ENCODE data around the gene PTPRJ.

PTPRJ gene

DNA sequence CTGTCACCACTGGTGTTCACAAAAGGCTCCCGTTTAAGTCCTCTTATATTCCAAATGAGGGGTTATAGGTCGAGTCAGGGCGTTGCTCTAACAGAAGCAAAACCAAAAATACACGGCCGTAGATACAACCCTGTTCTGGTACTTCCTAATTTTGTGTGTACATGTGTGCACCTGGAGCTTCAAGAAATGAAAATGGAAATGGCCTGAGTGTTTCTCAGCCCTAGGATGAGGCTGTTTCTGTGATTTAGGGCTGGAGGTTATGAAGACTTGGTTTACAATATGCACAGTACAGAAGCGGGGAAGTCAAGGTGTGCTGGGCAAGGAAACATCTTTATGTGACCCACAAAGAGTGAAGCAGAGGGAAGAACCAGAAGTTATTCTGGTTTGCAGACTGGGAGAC is 125.8 kb downstream of the PTPRJ start:
- Mint-ChIP-seq H3K27ac (peak overlapping the region; percentile 91), H3K4me1 (peaks cover 59% of the 10 kb centered on the region), H3K9me3 (no peaks in the 10 kb centered on the region), H3K27me3 (no peaks in the 10 kb centered on the region), H3K36me3 (no peaks in the 10 kb centered on the region), H3K4me3 (peak overlapping the region; percentile 71)
- ATAC-seq (ENCODE audit: low read depth): peak; percentile 43
- DNase-seq (ENCODE audit: low spot score in 2 of 2): peak in 1 of 2 donors; percentile 16

DNA sequence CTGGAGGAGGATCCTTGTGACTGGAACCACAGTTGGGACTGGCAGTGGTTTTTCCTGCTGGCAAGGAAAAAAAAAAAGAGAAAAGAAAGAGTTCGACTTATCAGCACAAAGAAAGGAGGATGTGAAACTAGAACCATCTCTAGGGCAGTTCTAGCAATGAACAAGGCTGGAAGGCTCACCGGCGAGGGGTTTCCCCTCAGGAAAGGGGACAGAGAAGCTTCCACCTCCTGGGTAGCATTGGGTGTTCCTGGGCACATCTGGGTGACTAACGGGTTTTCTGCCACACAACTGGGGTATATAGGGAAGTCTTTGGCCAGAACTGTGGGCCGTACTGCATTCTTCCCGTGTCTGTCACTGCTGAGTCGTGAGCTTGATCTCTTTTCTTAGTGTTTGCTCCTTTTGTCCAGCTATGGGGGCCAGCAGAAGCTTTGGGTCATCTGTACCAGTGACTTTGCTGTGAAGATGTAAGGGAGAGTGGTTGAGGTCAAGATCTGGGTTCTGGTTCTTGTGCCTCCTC is 126.9 kb downstream of the PTPRJ start:
- Mint-ChIP-seq H3K36me3 (peaks cover 3% of the 10 kb centered on the region), H3K4me3 (peak overlapping the region; percentile 78), H3K27me3 (no peaks in the 10 kb centered on the region), H3K27ac (peak overlapping the region; percentile 91), H3K4me1 (peaks cover 57% of the 10 kb centered on the region), H3K9me3 (no peaks in the 10 kb centered on the region)
- DNase-seq (ENCODE audit: low spot score in 2 of 2): peak; percentile 51 to 75
- peak; percentile 71 for ATAC-seq (ENCODE audit: low read depth)

DNA sequence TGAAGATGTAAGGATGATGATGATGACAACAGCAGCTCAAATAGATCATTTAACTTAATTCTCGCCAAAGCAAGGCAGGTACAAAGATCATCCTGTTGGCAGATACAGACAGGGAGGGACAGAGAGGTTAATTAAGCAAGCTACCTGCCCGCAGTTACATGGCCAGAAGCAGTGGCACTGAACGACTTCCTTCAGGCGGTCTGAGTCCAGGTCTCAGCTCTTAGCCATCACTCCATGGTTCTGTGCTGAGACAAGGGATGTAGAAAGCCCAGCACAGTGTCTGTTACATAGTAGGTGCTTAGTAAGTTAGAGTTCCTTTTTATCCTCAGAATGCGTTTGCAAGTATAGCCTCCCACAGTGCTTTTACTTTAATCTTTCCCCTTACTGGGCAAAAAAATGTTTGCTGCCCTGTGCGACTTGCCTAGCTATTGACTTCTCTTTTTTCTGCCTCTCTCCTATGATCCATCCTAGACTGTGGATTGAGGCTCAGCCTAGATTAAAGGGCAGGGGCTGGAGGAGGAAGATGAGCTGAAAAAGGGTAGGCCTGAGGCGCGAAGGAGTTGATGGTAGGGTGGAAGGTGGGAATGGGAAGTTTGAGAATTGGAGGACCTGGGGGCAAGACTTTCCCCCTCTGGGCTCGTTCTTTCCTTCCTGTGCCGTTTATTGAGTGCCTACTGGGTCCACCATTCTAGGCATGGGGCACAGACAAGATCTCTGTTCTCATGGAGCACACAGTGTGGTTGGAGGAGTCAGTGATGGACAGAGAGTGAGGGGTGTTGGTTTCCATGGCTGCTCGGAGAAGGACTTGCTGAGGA is 128.1 kb downstream of the PTPRJ start:
- H3K4me3 Mint-ChIP-seq: peak overlapping the region; percentile 63
- H3K27me3 Mint-ChIP-seq: no peaks in the 10 kb centered on the region
- peaks cover 52% of the 10 kb centered on the region for H3K4me1 Mint-ChIP-seq
- H3K9me3 Mint-ChIP-seq: no peaks in the 10 kb centered on the region
- peak overlapping the region; percentile 92 for H3K27ac Mint-ChIP-seq
- ATAC-seq (ENCODE audit: low read depth) (no peak), DNase-seq (ENCODE audit: low spot score in 2 of 2) (no peak)
- peaks cover 4% of the 10 kb centered on the region for H3K36me3 Mint-ChIP-seq

DNA sequence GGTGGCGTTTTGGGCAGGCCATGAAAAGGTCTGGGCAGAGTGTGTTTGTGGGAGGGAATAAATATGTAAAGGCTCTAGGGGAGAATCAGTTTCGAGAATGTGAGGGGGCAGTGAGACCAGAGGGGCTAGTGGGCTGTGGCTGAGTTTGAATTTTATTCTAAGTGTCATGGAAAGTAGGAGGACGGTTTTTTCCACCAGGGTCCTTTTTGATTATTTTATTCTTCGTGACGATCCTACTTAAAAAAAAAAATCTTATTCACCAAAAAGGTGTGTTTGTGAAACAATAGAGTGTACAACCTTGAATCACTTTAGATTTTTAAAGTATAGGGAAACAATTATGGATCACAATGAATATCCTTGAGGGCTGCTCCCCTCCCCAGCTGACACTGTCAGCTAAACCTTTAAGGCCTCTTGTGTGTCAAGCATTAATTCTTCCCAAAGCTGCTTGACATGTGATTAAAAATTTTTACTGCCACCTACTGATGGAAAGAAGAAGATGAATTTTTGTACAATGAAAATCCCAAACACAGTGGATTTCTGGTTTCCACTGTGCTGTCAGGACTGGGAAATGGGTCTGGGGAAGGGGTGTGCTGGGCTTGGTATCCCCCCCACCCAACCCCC is 128.8 kb downstream of the PTPRJ start:
- no peaks in the 10 kb centered on the region for H3K9me3 Mint-ChIP-seq
- peak overlapping the region; percentile 63 for H3K4me3 Mint-ChIP-seq
- DNase-seq (ENCODE audit: low spot score in 2 of 2) (peak in 1 of 2 donors; percentile 29), ATAC-seq (ENCODE audit: low read depth) (peak; percentile 19)
- peak overlapping the region; percentile 92 for H3K27ac Mint-ChIP-seq
- peaks cover 47% of the 10 kb centered on the region for H3K4me1 Mint-ChIP-seq
- peaks cover 4% of the 10 kb centered on the region for H3K36me3 Mint-ChIP-seq
- H3K27me3 Mint-ChIP-seq: no peaks in the 10 kb centered on the region

DNA sequence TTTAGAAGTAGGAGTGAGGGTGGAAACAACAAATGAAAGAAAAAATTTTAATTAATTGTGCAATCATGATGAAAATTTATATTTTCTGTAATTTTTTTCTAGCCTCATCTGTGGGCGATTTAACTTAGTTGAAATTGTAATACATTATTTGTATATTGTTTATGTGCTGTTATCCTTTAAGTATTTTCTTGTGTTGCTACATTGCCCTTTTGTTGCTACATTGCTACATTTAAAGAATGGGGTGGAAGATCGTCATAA is 130.1 kb downstream of the PTPRJ start:
- no peak for ATAC-seq (ENCODE audit: low read depth)
- Mint-ChIP-seq H3K4me3 (no peak overlapping the region), H3K27ac (peak overlapping the region; percentile 92), H3K4me1 (peaks cover 41% of the 10 kb centered on the region), H3K9me3 (peaks cover 8% of the 10 kb centered on the region), H3K36me3 (peaks cover 16% of the 10 kb centered on the region), H3K27me3 (no peaks in the 10 kb centered on the region)
- no peak for DNase-seq (ENCODE audit: low spot score in 2 of 2)

DNA sequence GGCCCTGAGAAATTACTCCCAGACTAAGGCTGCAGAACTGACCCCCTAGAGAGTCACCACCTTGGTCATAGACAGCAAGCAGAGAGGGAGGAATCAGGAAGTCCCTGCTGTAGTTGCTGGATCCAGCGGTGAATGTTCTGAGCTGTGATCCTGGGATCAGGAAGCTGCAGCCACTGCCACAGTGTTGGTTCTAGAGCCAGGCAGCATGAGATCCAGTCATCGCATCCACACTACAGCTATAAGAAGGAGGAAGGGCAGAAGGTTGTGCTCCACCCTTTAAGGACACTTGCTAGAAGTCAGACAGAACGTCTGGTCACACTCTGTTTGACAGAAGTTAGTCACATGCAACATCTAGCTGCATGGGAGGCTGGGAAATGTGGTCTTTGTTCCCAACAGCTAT is 131.5 kb downstream of the PTPRJ start:
- Mint-ChIP-seq H3K4me1 (peaks cover 30% of the 10 kb centered on the region), H3K36me3 (peaks cover 21% of the 10 kb centered on the region), H3K27me3 (no peaks in the 10 kb centered on the region), H3K27ac (peak overlapping the region; percentile 36), H3K9me3 (peaks cover 8% of the 10 kb centered on the region), H3K4me3 (no peak overlapping the region)
- DNase-seq (ENCODE audit: low spot score in 2 of 2) (no peak), ATAC-seq (ENCODE audit: low read depth) (no peak)

DNA sequence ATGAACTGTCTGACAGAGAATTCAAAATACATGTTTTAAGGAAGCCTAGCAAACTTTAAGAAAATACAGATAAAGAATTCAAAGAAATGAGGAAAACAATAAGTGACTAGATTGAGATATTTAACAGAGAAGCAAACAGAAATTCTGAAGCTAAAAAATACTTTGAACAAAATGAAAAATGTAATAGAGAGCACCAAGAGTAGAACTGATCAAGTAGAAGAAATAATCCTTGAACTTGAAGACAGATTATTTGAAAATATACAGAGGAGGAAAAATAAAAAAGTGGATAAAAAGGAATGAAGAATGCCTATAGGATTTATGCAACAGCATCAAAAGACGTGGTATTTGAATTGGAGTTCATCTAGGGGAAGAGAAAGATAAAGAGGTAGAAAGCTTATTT is 134.4 kb downstream of the PTPRJ start:
- no peak for ATAC-seq (ENCODE audit: low read depth)
- no peaks in the 10 kb centered on the region for H3K27me3 Mint-ChIP-seq
- peaks cover 8% of the 10 kb centered on the region for H3K4me1 Mint-ChIP-seq
- peaks cover 8% of the 10 kb centered on the region for H3K9me3 Mint-ChIP-seq
- no peak overlapping the region for H3K4me3 Mint-ChIP-seq
- no peak overlapping the region for H3K27ac Mint-ChIP-seq
- no peak for DNase-seq (ENCODE audit: low spot score in 2 of 2)
- peaks cover 28% of the 10 kb centered on the region for H3K36me3 Mint-ChIP-seq

DNA sequence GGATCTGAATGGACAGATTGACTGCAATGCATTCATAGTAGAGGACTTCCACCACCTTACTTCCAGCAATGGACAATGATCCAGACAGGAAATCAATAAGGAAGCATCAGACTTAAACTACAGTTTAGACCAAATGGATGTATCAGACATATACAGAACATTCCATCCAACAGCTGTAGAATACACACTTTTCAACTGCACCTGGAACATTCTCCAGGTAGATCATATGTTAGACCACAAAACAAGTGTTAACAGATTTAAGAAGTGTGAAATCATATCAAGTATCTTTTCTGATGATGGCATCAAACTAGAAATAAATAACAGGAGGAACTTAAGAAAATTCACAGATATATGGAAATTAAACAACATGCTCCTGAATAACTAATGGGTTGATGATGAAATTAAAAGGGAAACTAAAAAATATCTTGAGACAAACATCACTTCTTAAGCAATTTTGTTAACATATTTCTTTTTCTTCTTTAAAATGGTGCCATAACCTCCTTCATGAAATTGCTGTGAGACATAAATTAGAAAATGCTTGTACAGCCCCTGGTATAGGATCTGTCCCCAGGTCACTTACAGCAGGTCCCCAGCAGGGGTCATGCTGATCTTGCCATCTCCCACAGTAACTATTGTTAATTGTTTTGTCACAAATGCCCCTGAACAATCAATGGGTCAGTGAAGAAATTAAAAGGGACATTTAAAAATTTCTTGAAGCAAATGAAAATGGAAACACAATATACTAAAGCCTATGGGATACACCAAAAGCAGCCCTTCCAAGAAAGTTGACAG is 136.3 kb downstream of the PTPRJ start:
- no peak overlapping the region for H3K27ac Mint-ChIP-seq
- peaks cover 30% of the 10 kb centered on the region for H3K36me3 Mint-ChIP-seq
- peak; percentile 62 for ATAC-seq (ENCODE audit: low read depth)

DNA sequence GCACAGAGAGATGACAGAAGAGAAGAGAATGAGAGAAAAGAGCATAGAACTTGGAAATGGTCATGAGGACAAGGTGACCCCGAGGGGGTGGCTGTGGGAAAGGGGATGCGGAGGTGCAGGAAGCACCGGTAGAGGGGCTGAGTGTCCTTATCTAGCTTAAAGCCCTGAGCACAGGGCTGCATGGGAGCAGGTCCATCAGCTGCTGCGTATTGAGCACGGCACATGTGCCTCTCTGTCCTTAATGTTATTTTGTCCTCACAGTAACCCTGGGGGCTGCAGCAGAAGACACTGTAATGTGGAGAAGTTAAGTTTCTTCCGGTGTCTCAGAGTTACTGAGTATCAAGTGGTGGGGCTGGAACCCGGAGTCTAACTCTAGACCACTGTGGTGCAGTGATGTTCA is 141.9 kb downstream of the PTPRJ start:
- peaks cover 5% of the 10 kb centered on the region for H3K4me1 Mint-ChIP-seq
- no peak for ATAC-seq (ENCODE audit: low read depth)
- H3K36me3 Mint-ChIP-seq: peaks cover 24% of the 10 kb centered on the region
- H3K27ac Mint-ChIP-seq: no peak overlapping the region
- no peaks in the 10 kb centered on the region for H3K27me3 Mint-ChIP-seq
- no peak overlapping the region for H3K4me3 Mint-ChIP-seq
- no peak for DNase-seq (ENCODE audit: low spot score in 2 of 2)
- no peaks in the 10 kb centered on the region for H3K9me3 Mint-ChIP-seq

More for the DNA sequence above, 136.3 kb downstream of the PTPRJ start:
- H3K27me3 Mint-ChIP-seq: no peaks in the 10 kb centered on the region
- DNase-seq (ENCODE audit: low spot score in 2 of 2): no peak
- H3K9me3 Mint-ChIP-seq: peaks cover 8% of the 10 kb centered on the region
- no peak overlapping the region for H3K4me3 Mint-ChIP-seq
- H3K4me1 Mint-ChIP-seq: peaks cover 8% of the 10 kb centered on the region

DNA sequence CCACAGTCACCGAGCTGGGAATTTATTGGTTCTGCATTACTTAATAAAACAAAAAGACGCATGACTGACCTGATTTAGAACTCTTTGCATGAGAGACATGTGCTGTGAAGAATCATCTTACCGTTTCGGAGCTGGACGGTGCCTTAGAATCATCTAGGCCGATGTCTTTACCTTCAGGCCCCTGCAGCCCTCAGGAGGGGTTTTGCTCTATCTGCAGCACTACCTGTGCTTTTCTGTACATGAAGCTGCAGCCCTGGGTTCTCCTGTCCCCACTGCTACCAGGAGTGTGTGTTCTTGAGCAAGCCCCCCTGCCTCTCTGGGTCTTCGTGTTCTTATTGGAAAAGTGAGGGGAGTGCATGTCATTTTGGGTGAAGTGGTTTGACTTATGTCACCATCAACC is 142.3 kb downstream of the PTPRJ start:
- H3K4me1 Mint-ChIP-seq: peaks cover 9% of the 10 kb centered on the region
- H3K27me3 Mint-ChIP-seq: no peaks in the 10 kb centered on the region
- peaks cover 25% of the 10 kb centered on the region for H3K36me3 Mint-ChIP-seq
- no peak overlapping the region for H3K4me3 Mint-ChIP-seq
- DNase-seq (ENCODE audit: low spot score in 2 of 2) (no peak), ATAC-seq (ENCODE audit: low read depth) (no peak)
- H3K9me3 Mint-ChIP-seq: no peaks in the 10 kb centered on the region
- no peak overlapping the region for H3K27ac Mint-ChIP-seq

DNA sequence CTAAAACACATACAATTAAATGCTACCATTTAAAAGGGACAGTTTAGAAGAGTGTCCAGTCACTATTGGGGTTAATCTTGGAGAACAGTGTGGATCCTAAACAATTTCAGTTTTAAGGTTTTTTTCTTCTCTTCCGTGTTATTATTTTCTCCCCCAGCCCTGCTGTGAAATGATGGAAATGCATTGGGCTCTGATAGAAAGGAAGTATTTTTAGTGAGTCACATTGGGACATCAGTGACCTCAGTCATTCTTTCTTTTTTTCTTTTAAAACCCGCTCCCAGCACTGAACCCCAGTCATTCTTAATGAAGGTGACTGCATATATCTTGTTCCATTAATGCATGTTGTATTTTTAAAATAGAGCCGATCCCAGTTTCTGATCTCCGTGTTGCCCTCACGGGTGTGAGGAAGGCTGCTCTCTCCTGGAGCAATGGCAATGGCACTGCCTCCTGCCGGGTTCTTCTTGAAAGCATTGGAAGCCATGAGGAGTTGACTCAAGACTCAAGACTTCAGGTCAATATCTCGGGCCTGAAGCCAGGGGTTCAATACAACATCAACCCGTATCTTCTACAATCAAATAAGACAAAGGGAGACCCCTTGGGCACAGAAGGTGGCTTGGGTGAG is 143.0 kb downstream of the PTPRJ start:
- Mint-ChIP-seq H3K27ac (peak overlapping the region; percentile 70), H3K36me3 (peaks cover 29% of the 10 kb centered on the region), H3K4me3 (no peak overlapping the region)

DNA sequence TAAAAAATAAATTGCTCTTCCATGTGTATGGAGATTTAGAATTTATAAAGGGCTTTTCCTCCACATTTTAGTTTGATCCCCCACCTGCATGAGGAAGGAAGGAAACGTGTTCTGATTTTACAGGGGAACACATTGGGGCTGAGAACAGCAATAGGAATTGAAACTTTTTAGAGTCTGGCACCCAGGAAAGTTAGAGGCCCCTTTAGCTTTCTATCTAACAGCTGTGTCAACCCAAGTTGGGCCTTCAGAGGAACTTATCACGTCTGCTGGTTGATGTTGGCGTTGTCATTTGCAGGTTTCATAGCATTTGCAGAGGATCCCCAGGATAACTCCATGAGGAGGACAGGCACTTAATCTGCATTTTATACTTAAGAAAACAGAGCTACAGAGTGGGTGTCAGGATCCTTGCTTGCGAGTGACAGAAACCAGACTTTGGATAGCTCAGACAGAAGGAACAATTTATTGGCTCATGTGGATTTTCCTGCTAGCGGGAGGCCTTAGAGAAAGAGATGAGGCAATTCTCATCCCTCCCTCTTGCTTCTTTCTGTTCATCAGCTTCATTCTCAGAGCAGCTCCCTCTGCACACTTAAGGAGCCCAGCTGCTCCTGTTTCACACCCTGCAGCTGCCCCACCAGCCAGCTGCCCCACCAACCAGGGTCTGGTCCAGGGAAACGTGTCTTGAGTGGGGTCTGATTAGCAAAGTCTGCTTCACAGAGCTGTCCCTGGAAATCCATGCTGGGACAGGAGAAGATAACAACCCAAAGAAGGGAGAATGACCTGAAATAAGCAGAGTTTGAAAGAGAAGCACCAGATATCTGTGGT is 143.8 kb downstream of the PTPRJ start:
- Mint-ChIP-seq H3K4me3 (no peak overlapping the region), H3K4me1 (peaks cover 12% of the 10 kb centered on the region), H3K27ac (peak overlapping the region; percentile 70), H3K36me3 (peaks cover 29% of the 10 kb centered on the region), H3K9me3 (no peaks in the 10 kb centered on the region), H3K27me3 (no peaks in the 10 kb centered on the region)
- ATAC-seq (ENCODE audit: low read depth) (no peak), DNase-seq (ENCODE audit: low spot score in 2 of 2) (no peak)

More for the DNA sequence above, 143.0 kb downstream of the PTPRJ start:
- ATAC-seq (ENCODE audit: low read depth) (no peak), DNase-seq (ENCODE audit: low spot score in 2 of 2) (no peak)
- Mint-ChIP-seq H3K27me3 (no peaks in the 10 kb centered on the region), H3K9me3 (no peaks in the 10 kb centered on the region), H3K4me1 (peaks cover 12% of the 10 kb centered on the region)

DNA sequence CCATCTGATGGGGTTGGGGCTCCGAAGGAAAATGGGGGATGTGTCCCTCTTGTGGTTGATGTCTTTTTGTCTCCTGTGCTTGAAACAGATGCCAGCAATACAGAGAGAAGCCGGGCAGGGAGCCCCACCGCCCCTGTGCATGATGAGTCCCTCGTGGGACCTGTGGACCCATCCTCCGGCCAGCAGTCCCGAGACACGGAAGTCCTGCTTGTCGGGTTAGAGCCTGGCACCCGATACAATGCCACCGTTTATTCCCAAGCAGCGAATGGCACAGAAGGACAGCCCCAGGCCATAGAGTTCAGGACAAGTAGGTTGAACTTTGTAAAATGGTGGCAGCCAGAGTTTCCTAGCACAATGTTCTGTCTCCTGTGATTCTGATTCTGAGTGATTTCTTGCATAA is 144.5 kb downstream of the PTPRJ start:
- Mint-ChIP-seq H3K4me1 (peaks cover 13% of the 10 kb centered on the region), H3K36me3 (peaks cover 28% of the 10 kb centered on the region), H3K27ac (no peak overlapping the region), H3K9me3 (no peaks in the 10 kb centered on the region), H3K27me3 (no peaks in the 10 kb centered on the region), H3K4me3 (no peak overlapping the region)
- DNase-seq (ENCODE audit: low spot score in 2 of 2) (no peak), ATAC-seq (ENCODE audit: low read depth) (no peak)
